ENCODE results near the gene MOB3A.

- TF ChIP-seq POLR2AphosphoS5 (IDR thresholded peaks at IDR 0.05; ENCODE audit: low read length) = no peak
- no peak for TF ChIP-seq RBBP5 (conservative IDR thresholded peaks at IDR 0.05)
- TF ChIP-seq ATF3 (IDR thresholded peaks at IDR 0.05; ENCODE audit: borderline replicate concordance, extremely low read depth, low read depth, low read length) = no peak
- no peak for TF ChIP-seq EED (IDR thresholded peaks at IDR 0.05; ENCODE audit: low read depth)
- TF ChIP-seq EP300 (IDR thresholded peaks at IDR 0.05; ENCODE audit: borderline replicate concordance in 1 of 2, control insufficient read depth in 1 of 2, low read depth in 2 of 2, low read length in 2 of 2) = no peak
Observed at GRCh38 chr19:2096480-2097202, 515 bp upstream of the MOB3A start, which contains the start of gene IZUMO4.

Measured in GM12878 (cell line).